HG02943 (cell line): ENCODE data around the gene UNC79.
A peak's percentile ranks its signal among the peaks of the same experiment; 100 is the strongest.

Experiments
- ATAC-seq: cut with Tn5 transposase; IDR thresholded peaks from one replicate; pipeline ENCODE4 v1.9.1; 2021; ENCODE audit warnings: mild to moderate bottlenecking, low read depth, moderate library complexity; ENCODE audit not compliant: unreplicated experiment

Gene UNC79

DNA sequence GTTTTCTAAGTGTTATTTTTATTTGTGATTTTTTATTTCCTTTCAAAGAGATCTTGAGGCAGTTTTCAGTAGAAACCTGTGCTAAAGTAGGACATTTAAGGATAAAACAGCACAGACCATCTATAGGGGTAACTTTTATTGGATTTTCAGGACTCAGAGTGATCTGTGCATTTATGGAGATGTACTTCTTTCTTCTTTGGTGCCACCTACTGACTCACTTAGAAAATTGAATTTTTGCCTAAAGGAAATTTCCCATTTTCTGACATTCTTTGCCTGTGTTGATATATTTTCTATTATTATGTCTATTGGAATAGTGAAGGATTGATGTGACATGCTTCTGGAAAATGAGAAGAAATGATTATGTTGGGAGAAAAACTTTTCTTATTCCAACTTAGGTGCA is 113.0 kb downstream of the UNC79 start:
- no peak for ATAC-seq

DNA sequence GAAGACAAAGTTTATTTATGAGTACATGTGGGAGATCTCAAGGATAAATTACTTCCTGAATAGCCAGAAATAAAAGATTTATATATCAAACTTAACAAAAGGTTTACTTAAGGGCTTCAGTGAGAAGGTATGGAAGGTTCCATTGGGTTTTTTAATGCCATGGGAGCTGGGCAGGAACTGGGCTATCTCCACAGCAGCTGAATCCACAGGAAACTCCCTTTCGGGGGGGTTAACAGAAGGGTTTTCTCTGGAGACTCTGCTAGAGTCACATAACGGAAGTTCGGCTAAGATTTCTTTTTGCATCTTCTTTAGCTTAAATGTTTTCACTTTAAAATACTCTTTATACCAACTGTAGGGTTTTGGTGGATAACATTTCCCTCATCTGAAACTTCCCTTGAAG is 113.5 kb downstream of the UNC79 start:
- ATAC-seq, result no peak

- no peak for ATAC-seq
These were observed 115.9 kb downstream of the UNC79 start for GRCh38 chr14:93546642-93547041.

- ATAC-seq, result peak; percentile 71
These were observed 117.5 kb downstream of the UNC79 start for GRCh38 chr14:93548102-93548843.

DNA sequence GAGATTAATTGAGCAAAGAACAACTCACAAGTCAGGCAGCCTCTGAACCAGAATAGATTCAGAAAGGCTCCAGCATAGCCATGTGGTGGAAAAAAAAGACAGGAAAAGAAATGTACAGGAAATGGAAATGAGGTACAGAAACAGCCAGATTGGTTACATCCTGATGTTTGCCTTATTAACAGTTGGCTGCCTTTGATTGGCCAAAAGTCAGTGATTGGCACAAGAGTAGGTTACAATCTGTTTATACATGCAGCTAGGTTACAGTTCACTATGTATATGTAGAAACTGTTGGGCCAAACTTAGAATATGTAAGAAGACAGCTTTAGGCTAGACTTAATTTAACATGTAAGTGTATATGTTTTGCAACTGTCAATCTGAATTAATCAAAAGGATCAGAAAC is 118.9 kb downstream of the UNC79 start:
- ATAC-seq, result no peak

GRCh38 chr14:93564918-93565317 is 134.2 kb downstream of the UNC79 start:
- ATAC-seq, result no peak

- ATAC-seq, result no peak
These were observed 135.4 kb downstream of the UNC79 start for GRCh38 chr14:93566065-93566693.

DNA sequence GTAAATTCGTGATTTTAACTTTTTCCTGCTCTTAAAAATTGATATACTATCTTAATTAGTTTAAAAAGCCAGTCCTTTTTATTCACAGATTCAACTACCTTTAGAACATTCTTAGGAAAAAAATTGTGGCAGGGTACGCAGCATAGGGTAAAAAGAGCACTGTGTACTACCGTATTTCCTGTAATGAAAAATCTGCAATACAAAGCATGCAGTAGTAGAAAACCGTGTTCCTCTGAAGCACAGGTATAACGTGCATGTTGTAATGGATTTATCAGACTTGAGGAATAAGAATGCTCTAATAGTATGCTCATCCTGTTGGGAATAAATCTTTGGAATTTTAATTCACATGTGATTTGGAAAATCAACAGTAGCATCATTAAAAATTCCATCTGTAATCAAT is 140.5 kb downstream of the UNC79 start:
- ATAC-seq, result no peak

- ATAC-seq, result no peak
These were observed 148.4 kb downstream of the UNC79 start for GRCh38 chr14:93579178-93579577.

DNA sequence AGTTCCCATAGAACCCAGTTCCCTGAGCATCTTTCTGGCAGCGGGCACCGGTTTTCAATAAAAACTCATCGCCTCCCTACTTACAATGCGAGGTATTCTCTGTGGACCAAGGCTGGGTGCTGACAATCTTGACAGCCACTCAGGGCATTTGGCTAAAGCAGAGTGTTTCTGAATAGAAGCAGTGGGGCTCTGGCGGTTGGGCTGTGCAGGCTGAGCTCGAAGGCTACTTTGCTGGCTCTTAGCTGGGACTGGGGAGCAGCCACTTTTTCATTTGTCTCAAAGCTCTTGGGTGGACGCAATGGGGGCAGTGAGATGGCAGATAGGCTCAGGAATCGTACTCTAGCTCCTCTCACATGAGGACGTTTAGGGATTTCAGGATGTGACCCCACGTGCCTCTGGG is 151.8 kb downstream of the UNC79 start:
- ATAC-seq, result no peak

- ATAC-seq, result no peak
These were observed 156.6 kb downstream of the UNC79 start for GRCh38 chr14:93587330-93587729.

DNA sequence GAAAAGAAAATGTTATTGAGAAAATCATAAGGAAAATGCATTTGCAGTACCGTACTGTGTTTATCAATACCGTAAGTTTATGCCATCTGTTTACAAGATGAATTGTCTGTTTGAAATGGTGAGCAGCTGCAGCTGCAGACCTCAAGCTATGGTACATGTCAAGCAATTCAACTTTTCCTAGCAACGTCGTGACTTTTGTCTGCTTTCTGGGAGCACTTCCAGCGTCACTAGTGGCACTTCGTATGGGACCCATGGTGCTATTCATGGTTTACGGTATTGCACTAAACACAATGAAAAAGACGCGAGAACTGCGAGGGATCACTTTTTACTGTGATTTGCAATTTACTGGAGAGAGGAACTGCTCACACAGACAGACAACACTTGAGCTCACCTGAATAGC is 160.8 kb downstream of the UNC79 start:
- ATAC-seq, result no peak

- ATAC-seq, result no peak
These were observed 162.0 kb downstream of the UNC79 start for GRCh38 chr14:93592786-93593185.

DNA sequence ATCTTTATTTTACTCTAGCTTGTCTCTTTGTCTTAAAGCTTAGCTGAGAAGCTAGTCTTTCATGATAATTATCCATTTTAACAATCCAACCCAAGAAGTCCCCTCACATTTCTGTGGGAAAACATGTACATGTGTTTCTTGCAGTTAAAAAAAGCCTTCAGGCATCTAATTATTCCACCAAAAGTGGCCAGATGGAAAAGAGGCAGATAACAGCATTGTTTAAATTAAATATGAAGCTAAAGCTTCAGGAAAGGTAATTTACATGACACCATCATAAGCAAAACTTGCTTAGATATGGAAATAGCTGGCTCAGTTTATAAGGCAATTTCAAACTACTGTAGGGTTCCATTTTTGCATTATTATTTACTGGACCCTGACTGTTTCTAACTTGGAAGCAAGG is 175.4 kb downstream of the UNC79 start:
- no peak for ATAC-seq

DNA sequence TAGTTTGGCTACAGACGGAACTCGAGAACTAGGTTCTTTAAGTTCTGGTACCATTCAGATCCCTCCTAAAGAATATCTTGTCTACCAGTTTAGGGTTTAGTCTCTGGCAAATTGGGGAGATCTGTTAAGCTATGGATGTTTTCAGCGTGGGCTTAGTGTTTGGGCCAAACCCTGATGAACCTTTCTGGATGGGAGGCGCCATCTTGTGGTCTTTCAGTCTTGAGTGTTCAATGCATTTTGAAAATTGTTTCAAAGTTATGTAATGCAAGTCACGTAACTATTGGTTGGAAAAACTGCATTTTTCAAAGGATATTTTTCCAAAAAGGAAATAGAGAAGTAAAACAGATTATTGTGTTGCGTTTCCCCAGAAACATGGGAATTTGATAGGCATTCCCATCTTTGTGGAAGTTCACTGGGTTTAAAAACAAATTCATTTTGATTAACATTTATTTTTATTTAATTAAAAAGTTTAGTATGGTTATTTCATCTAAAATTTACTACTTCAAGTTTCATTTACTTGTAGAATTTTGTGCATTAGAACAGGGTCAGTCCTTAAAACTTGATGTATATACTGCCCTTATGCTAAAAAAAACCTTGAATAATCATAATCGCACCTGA is 188.5 kb downstream of the UNC79 start:
- no peak for ATAC-seq

- ATAC-seq, result no peak
These were observed 197.3 kb downstream of the UNC79 start for GRCh38 chr14:93628048-93628447.

GRCh38 chr14:93629643-93630042 is 198.9 kb downstream of the UNC79 start:
- ATAC-seq, result no peak

GRCh38 chr14:93638790-93639189 is 208.1 kb downstream of the UNC79 start:
- ATAC-seq, result no peak

GRCh38 chr14:93643127-93643526 is 212.4 kb downstream of the UNC79 start:
- no peak for ATAC-seq

GRCh38 chr14:93643676-93644075 is 212.9 kb downstream of the UNC79 start:
- ATAC-seq, result no peak

- ATAC-seq, result no peak
These were observed 214.5 kb downstream of the UNC79 start for GRCh38 chr14:93645200-93645599.
